NCI-H446 treated with DMSO at 0.1 percent for 48 hours (cell line): ENCODE results near the gene SMARCA1.
"Not testable (repeated sequence)": the region's sequence is repeated elsewhere in the genome, so short reads cannot be mapped to it uniquely, and the experiment has no call there.

Experiments
- DNase-seq: peaks from one replicate; lab custom pipeline; 2025; lab: John Stamatoyannopoulos, UW

Gene SMARCA1

GRCh38 chrX:129523079-129523911 is at the start of gene SMARCA1:
SMARCA1 (minus strand) TSS chrX:129523490; CDS start chrX:129523370, 120 bp downstream.
- DNase-seq, result no peak

- DNase-seq, result no peak
These were observed 49.1 kb upstream of the SMARCA1 start for GRCh38 chrX:129572422-129572821.

GRCh38 chrX:129568349-129568748 is 45.1 kb upstream of the SMARCA1 start:
- no peak for DNase-seq

- peak; percentile 9 for DNase-seq
These were observed 42.8 kb upstream of the SMARCA1 start for GRCh38 chrX:129566073-129566472.

GRCh38 chrX:129565046-129565650 is 41.9 kb upstream of the SMARCA1 start:
- peak; percentile 45 for DNase-seq

- DNase-seq, result not testable (repeated sequence)
These were observed 41.1 kb upstream of the SMARCA1 start for GRCh38 chrX:129564345-129564744.

- DNase-seq, result no peak
These were observed 38.2 kb upstream of the SMARCA1 start for GRCh38 chrX:129561453-129561852.

- no peak for DNase-seq
These were observed 36.5 kb upstream of the SMARCA1 start for GRCh38 chrX:129559783-129560182.

GRCh38 chrX:129557844-129558480 is 34.7 kb upstream of the SMARCA1 start:
- DNase-seq, result no peak

- no peak for DNase-seq
These were observed 33.6 kb upstream of the SMARCA1 start for GRCh38 chrX:129556806-129557315.

GRCh38 chrX:129554816-129555215 is 31.5 kb upstream of the SMARCA1 start:
- not testable (repeated sequence) for DNase-seq

GRCh38 chrX:129553619-129554288 is 30.5 kb upstream of the SMARCA1 start:
- DNase-seq, result no peak

GRCh38 chrX:129549124-129549523 is 25.8 kb upstream of the SMARCA1 start:
- DNase-seq, result no peak

GRCh38 chrX:129545408-129545807 is 22.1 kb upstream of the SMARCA1 start:
- DNase-seq, result no peak

GRCh38 chrX:129544780-129545179 is 21.5 kb upstream of the SMARCA1 start:
- no peak for DNase-seq

GRCh38 chrX:129540722-129541184 is 17.5 kb upstream of the SMARCA1 start:
- DNase-seq, result no peak

GRCh38 chrX:129540068-129540653 is 16.9 kb upstream of the SMARCA1 start, which contains the start of gene OCRL:
OCRL (plus strand) TSS chrX:129540259; CDS start chrX:129540440, 181 bp downstream.
- DNase-seq, result peak; percentile 22

- DNase-seq, result no peak
These were observed 11.7 kb upstream of the SMARCA1 start for GRCh38 chrX:129534816-129535578.

- DNase-seq, result no peak
These were observed 7.8 kb upstream of the SMARCA1 start for GRCh38 chrX:129531132-129531531.

- DNase-seq, result no peak
These were observed 7.1 kb upstream of the SMARCA1 start for GRCh38 chrX:129530410-129530809.
